Stimulated activated naive CD8-positive, alpha-beta T cell treated with anti-CD3 and anti-CD28 coated beads, Interleukin-15, amount 100 ng/mL, for 72 hours (primary cell): Measurements from ENCODE around the gene SH3RF3.

Source experiments
- ATAC-seq: fragments of 150-1000 bp; cut with Tn5 transposase; 2 replicates; pipeline ENCODE4 v1.10.0; 2021; ENCODE audit warnings: mild to moderate bottlenecking, moderate library complexity
- DNase-seq, 2 donors: peaks; one replicate each; pipeline ENCODE4 v3.0.0; 2021 to 2022
- H3K27ac Mint-ChIP-seq, 2 donors: one replicate each; pipeline ENCODE4 v1.8.0; 2022; ENCODE audit warnings: mild to moderate bottlenecking in 2 of 2, mixed read lengths in 2 of 2, moderate library complexity in 2 of 2
- H3K27me3 Mint-ChIP-seq: one replicate; pipeline ENCODE4 v1.8.0; 2022; ENCODE audit warnings: mixed read lengths
- H3K4me1 Mint-ChIP-seq: one replicate; pipeline ENCODE4 v1.8.0; 2022; ENCODE audit warnings: mild to moderate bottlenecking, mixed read lengths
- H3K4me3 Mint-ChIP-seq, 2 donors: one replicate each; pipeline ENCODE4 v1.8.0; 2022; ENCODE audit warnings: mild to moderate bottlenecking in 2 of 2, mixed read lengths in 2 of 2, moderate library complexity in 1 of 2
- H3K9me3 Mint-ChIP-seq, 2 donors: one replicate each; pipeline ENCODE4 v1.8.0; 2022; ENCODE audit warnings: mixed read lengths in 2 of 2

SH3RF3 gene

GRCh38 chr2:109128616-109129355 is at the start of gene SH3RF3:
Gene SH3RF3 (plus strand): TSS chr2:109129205.
- Mint-ChIP-seq H3K27ac (peak within 1 kb of the TSS; percentile 74 to 85), H3K27me3 (peaks cover 8% of the 10 kb centered on the region), H3K4me1 (peaks cover 54% of the 10 kb centered on the region), H3K4me3 (peak within 1 kb of the TSS; percentile 90 to 95), H3K9me3 (no peaks in the 10 kb centered on the region)
- DNase-seq: peak; percentile 46 to 54
- peak; percentile 47 for ATAC-seq

GRCh38 chr2:109079590-109079989 is 49.4 kb upstream of the SH3RF3 start:
- DNase-seq: no peak
- Mint-ChIP-seq H3K9me3 (peaks cover 0 to 4% of the 10 kb centered on the region in 2 donors), H3K27ac (peak overlapping the region in 1 of 2 donors; percentile 65), H3K4me3 (no peak overlapping the region), H3K27me3 (no peaks in the 10 kb centered on the region), H3K4me1 (no peaks in the 10 kb centered on the region)
- no peak for ATAC-seq

GRCh38 chr2:109080109-109080508 is 48.9 kb upstream of the SH3RF3 start:
- peaks cover 0 to 4% of the 10 kb centered on the region in 2 donors for H3K9me3 Mint-ChIP-seq
- ATAC-seq (no peak), DNase-seq (no peak)
- no peaks in the 10 kb centered on the region for H3K4me1 Mint-ChIP-seq
- no peak overlapping the region for H3K4me3 Mint-ChIP-seq
- H3K27ac Mint-ChIP-seq: no peak overlapping the region
- H3K27me3 Mint-ChIP-seq: no peaks in the 10 kb centered on the region

GRCh38 chr2:109080757-109081156 is 48.2 kb upstream of the SH3RF3 start:
- Mint-ChIP-seq H3K9me3 (peaks cover 0 to 4% of the 10 kb centered on the region in 2 donors), H3K27ac (no peak overlapping the region), H3K4me1 (no peaks in the 10 kb centered on the region), H3K4me3 (no peak overlapping the region), H3K27me3 (no peaks in the 10 kb centered on the region)
- DNase-seq (no peak), ATAC-seq (no peak)

GRCh38 chr2:109081374-109081773 is 47.6 kb upstream of the SH3RF3 start:
- Mint-ChIP-seq H3K4me3 (no peak overlapping the region), H3K27ac (no peak overlapping the region), H3K9me3 (peaks cover 0 to 4% of the 10 kb centered on the region in 2 donors), H3K4me1 (no peaks in the 10 kb centered on the region), H3K27me3 (no peaks in the 10 kb centered on the region)
- DNase-seq (no peak), ATAC-seq (no peak)

GRCh38 chr2:109083771-109084170 is 45.2 kb upstream of the SH3RF3 start:
- no peak for ATAC-seq
- H3K4me3 Mint-ChIP-seq: no peak overlapping the region

GRCh38 chr2:109084341-109084740 is 44.7 kb upstream of the SH3RF3 start:
- Mint-ChIP-seq H3K27me3 (no peaks in the 10 kb centered on the region), H3K4me3 (no peak overlapping the region), H3K27ac (no peak overlapping the region), H3K4me1 (peaks cover 9% of the 10 kb centered on the region), H3K9me3 (peaks cover 0 to 9% of the 10 kb centered on the region in 2 donors)
- ATAC-seq (no peak), DNase-seq (no peak)

More at GRCh38 chr2:109083771-109084170, 45.2 kb upstream of the SH3RF3 start:
- Mint-ChIP-seq H3K27ac (peak overlapping the region; percentile 46 to 79), H3K4me1 (peaks cover 9% of the 10 kb centered on the region), H3K27me3 (no peaks in the 10 kb centered on the region), H3K9me3 (peaks cover 0 to 3% of the 10 kb centered on the region in 2 donors)
- no peak for DNase-seq

- no peak for DNase-seq
- no peak overlapping the region for H3K27ac Mint-ChIP-seq
- peaks cover 0 to 12% of the 10 kb centered on the region in 2 donors for H3K9me3 Mint-ChIP-seq
- ATAC-seq: no peak
- peaks cover 9% of the 10 kb centered on the region for H3K4me1 Mint-ChIP-seq
- H3K4me3 Mint-ChIP-seq: no peak overlapping the region
- no peaks in the 10 kb centered on the region for H3K27me3 Mint-ChIP-seq
Observed at GRCh38 chr2:109085912-109086742, 42.9 kb upstream of the SH3RF3 start.

- H3K4me1 Mint-ChIP-seq: peaks cover 9% of the 10 kb centered on the region
- no peak for ATAC-seq
- H3K27ac Mint-ChIP-seq: no peak overlapping the region
- no peaks in the 10 kb centered on the region for H3K27me3 Mint-ChIP-seq
- no peak overlapping the region for H3K4me3 Mint-ChIP-seq
- no peak for DNase-seq
- H3K9me3 Mint-ChIP-seq: peaks cover 0 to 12% of the 10 kb centered on the region in 2 donors
Observed at GRCh38 chr2:109086743-109087020, 42.3 kb upstream of the SH3RF3 start.

GRCh38 chr2:109087055-109087663 is 41.8 kb upstream of the SH3RF3 start:
- H3K4me3 Mint-ChIP-seq: no peak overlapping the region
- H3K9me3 Mint-ChIP-seq: peaks cover 0 to 16% of the 10 kb centered on the region in 2 donors
- ATAC-seq (no peak), DNase-seq (no peak)
- H3K27me3 Mint-ChIP-seq: no peaks in the 10 kb centered on the region
- peaks cover 9% of the 10 kb centered on the region for H3K4me1 Mint-ChIP-seq
- H3K27ac Mint-ChIP-seq: no peak overlapping the region

- H3K27me3 Mint-ChIP-seq: no peaks in the 10 kb centered on the region
- peaks cover 10 to 40% of the 10 kb centered on the region in 2 donors for H3K9me3 Mint-ChIP-seq
- H3K27ac Mint-ChIP-seq: no peak overlapping the region
- ATAC-seq (no peak), DNase-seq (no peak)
- H3K4me3 Mint-ChIP-seq: no peak overlapping the region
- H3K4me1 Mint-ChIP-seq: peaks cover 9% of the 10 kb centered on the region
Observed at GRCh38 chr2:109089602-109090300, 39.3 kb upstream of the SH3RF3 start.

GRCh38 chr2:109091526-109091925 is 37.5 kb upstream of the SH3RF3 start:
- Mint-ChIP-seq H3K27ac (no peak overlapping the region), H3K9me3 (peaks cover 15 to 46% of the 10 kb centered on the region in 2 donors), H3K27me3 (no peaks in the 10 kb centered on the region), H3K4me3 (no peak overlapping the region), H3K4me1 (peaks cover 9% of the 10 kb centered on the region)
- DNase-seq (no peak), ATAC-seq (no peak)

GRCh38 chr2:109094144-109094543 is 34.9 kb upstream of the SH3RF3 start:
- DNase-seq: no peak
- Mint-ChIP-seq H3K9me3 (peaks cover 15 to 40% of the 10 kb centered on the region in 2 donors), H3K27ac (no peak overlapping the region), H3K4me1 (no peaks in the 10 kb centered on the region), H3K27me3 (no peaks in the 10 kb centered on the region), H3K4me3 (no peak overlapping the region)
- ATAC-seq: no peak

- peaks cover 10% of the 10 kb centered on the region for H3K4me1 Mint-ChIP-seq
- ATAC-seq (no peak), DNase-seq (no peak)
- no peak overlapping the region for H3K27ac Mint-ChIP-seq
- H3K27me3 Mint-ChIP-seq: no peaks in the 10 kb centered on the region
- peaks cover 15 to 19% of the 10 kb centered on the region in 2 donors for H3K9me3 Mint-ChIP-seq
- H3K4me3 Mint-ChIP-seq: no peak overlapping the region
Observed at GRCh38 chr2:109098251-109098920, 30.6 kb upstream of the SH3RF3 start.

- no peak for ATAC-seq
- Mint-ChIP-seq H3K9me3 (peaks cover 11 to 14% of the 10 kb centered on the region in 2 donors), H3K27me3 (no peaks in the 10 kb centered on the region), H3K27ac (no peak overlapping the region), H3K4me1 (peaks cover 10% of the 10 kb centered on the region), H3K4me3 (no peak overlapping the region)
- DNase-seq: no peak
Observed at GRCh38 chr2:109098921-109099273, 30.1 kb upstream of the SH3RF3 start.
